Stimulated activated naive B cell treated with anti-CD40 and anti-IgM and Interleukin-4, amounts not matched to agents 10 μg/mL and 1 μg/mL and 100 μg/mL, for 72 hours (primary cell): ENCODE results near the gene RNF152.
A peak's percentile ranks its signal among the peaks of the same experiment; 100 is the strongest.

Source experiments
- ATAC-seq, 2 donors: fragments of 150-1000 bp; cut with Tn5 transposase; replicated peaks; 2 replicates each; pipeline ENCODE4 v1.10.0; 2021; ENCODE audit warnings: moderate library complexity in 1 of 2
- DNase-seq: peaks from one replicate; pipeline ENCODE4 v3.0.0; 2021
- H3K27ac Mint-ChIP-seq: one replicate; pipeline ENCODE4 v1.8.0; 2022; ENCODE audit warnings: mild to moderate bottlenecking, mixed read lengths
- H3K27me3 Mint-ChIP-seq, 2 donors: one replicate each; pipeline ENCODE4 v1.8.0; 2022; ENCODE audit warnings: mixed read lengths in 2 of 2
- H3K36me3 Mint-ChIP-seq, 2 donors: one replicate each; pipeline ENCODE4 v1.8.0; 2022; ENCODE audit warnings: mixed read lengths in 2 of 2, mild to moderate bottlenecking in 1 of 2
- H3K4me1 Mint-ChIP-seq, 2 donors: one replicate each; pipeline ENCODE4 v1.8.0; 2022; ENCODE audit warnings: mixed read lengths in 2 of 2, mild to moderate bottlenecking in 1 of 2
- H3K4me3 Mint-ChIP-seq, 2 donors: one replicate each; pipeline ENCODE4 v1.8.0; 2022; ENCODE audit warnings: mild to moderate bottlenecking in 2 of 2, mixed read lengths in 2 of 2, moderate library complexity in 1 of 2
- H3K9me3 Mint-ChIP-seq, 2 donors: one replicate each; pipeline ENCODE4 v1.8.0; 2022; ENCODE audit warnings: mixed read lengths in 2 of 2, mild to moderate bottlenecking in 1 of 2

Gene RNF152

GRCh38 chr18:61853855-61854254, 39.0 kb downstream of the RNF152 start:
- Mint-ChIP-seq H3K27ac (no peak overlapping the region), H3K27me3 (no peaks in the 10 kb centered on the region), H3K9me3 (no peaks in the 10 kb centered on the region), H3K4me3 (no peak overlapping the region), H3K4me1 (no peaks in the 10 kb centered on the region), H3K36me3 (no peaks in the 10 kb centered on the region)
- no peak for DNase-seq
- no peak for ATAC-seq

GRCh38 chr18:61852496-61852895, 40.3 kb downstream of the RNF152 start:
- Mint-ChIP-seq H3K4me1 (no peaks in the 10 kb centered on the region), H3K27me3 (peaks cover 0 to 10% of the 10 kb centered on the region in 2 donors), H3K4me3 (no peak overlapping the region), H3K36me3 (no peaks in the 10 kb centered on the region), H3K9me3 (no peaks in the 10 kb centered on the region), H3K27ac (no peak overlapping the region)
- ATAC-seq (no peak), DNase-seq (no peak)

GRCh38 chr18:61851940-61852451, 40.8 kb downstream of the RNF152 start:
- ATAC-seq = no peak
- Mint-ChIP-seq H3K4me3 (no peak overlapping the region), H3K9me3 (no peaks in the 10 kb centered on the region), H3K27me3 (peaks cover 0 to 10% of the 10 kb centered on the region in 2 donors), H3K4me1 (no peaks in the 10 kb centered on the region), H3K36me3 (no peaks in the 10 kb centered on the region), H3K27ac (no peak overlapping the region)
- no peak for DNase-seq

- Mint-ChIP-seq H3K27me3 (peaks cover 0 to 10% of the 10 kb centered on the region in 2 donors), H3K4me3 (no peak overlapping the region), H3K9me3 (no peaks in the 10 kb centered on the region), H3K4me1 (no peaks in the 10 kb centered on the region), H3K27ac (no peak overlapping the region), H3K36me3 (no peaks in the 10 kb centered on the region)
- DNase-seq (no peak), ATAC-seq (no peak)
Observed at GRCh38 chr18:61851279-61851678, 41.5 kb downstream of the RNF152 start.

GRCh38 chr18:61850756-61851155, 42.1 kb downstream of the RNF152 start:
- Mint-ChIP-seq H3K36me3 (no peaks in the 10 kb centered on the region), H3K4me1 (no peaks in the 10 kb centered on the region), H3K27ac (no peak overlapping the region), H3K4me3 (no peak overlapping the region), H3K27me3 (peaks cover 0 to 10% of the 10 kb centered on the region in 2 donors), H3K9me3 (no peaks in the 10 kb centered on the region)
- ATAC-seq (no peak), DNase-seq (no peak)

GRCh38 chr18:61847164-61847791, 45.5 kb downstream of the RNF152 start:
- Mint-ChIP-seq H3K9me3 (peaks cover 0 to 2% of the 10 kb centered on the region in 2 donors), H3K36me3 (no peaks in the 10 kb centered on the region), H3K27ac (no peak overlapping the region), H3K4me1 (no peaks in the 10 kb centered on the region), H3K4me3 (no peak overlapping the region), H3K27me3 (peaks cover 5 to 14% of the 10 kb centered on the region in 2 donors)
- DNase-seq (no peak), ATAC-seq (no peak)

- peaks cover 5 to 14% of the 10 kb centered on the region in 2 donors for H3K27me3 Mint-ChIP-seq
- H3K9me3 Mint-ChIP-seq = peaks cover 0 to 2% of the 10 kb centered on the region in 2 donors
- DNase-seq (no peak), ATAC-seq (no peak)
- H3K27ac Mint-ChIP-seq = no peak overlapping the region
- H3K36me3 Mint-ChIP-seq = no peaks in the 10 kb centered on the region
- H3K4me1 Mint-ChIP-seq = no peaks in the 10 kb centered on the region
- H3K4me3 Mint-ChIP-seq = no peak overlapping the region
Observed at GRCh38 chr18:61845197-61845596, 47.6 kb downstream of the RNF152 start.

- Mint-ChIP-seq H3K27ac (no peak overlapping the region), H3K27me3 (peaks cover 5 to 14% of the 10 kb centered on the region in 2 donors), H3K4me1 (no peaks in the 10 kb centered on the region), H3K9me3 (peaks cover 0 to 2% of the 10 kb centered on the region in 2 donors), H3K4me3 (no peak overlapping the region), H3K36me3 (no peaks in the 10 kb centered on the region)
- no peak for DNase-seq
- no peak for ATAC-seq
Observed at GRCh38 chr18:61844726-61845125, 48.1 kb downstream of the RNF152 start.

- H3K9me3 Mint-ChIP-seq = peaks cover 0 to 2% of the 10 kb centered on the region in 2 donors
- no peaks in the 10 kb centered on the region for H3K36me3 Mint-ChIP-seq
- no peaks in the 10 kb centered on the region for H3K4me1 Mint-ChIP-seq
- ATAC-seq (no peak), DNase-seq (no peak)
- H3K27me3 Mint-ChIP-seq = peaks cover 8 to 12% of the 10 kb centered on the region in 2 donors
- H3K4me3 Mint-ChIP-seq = no peak overlapping the region
- no peak overlapping the region for H3K27ac Mint-ChIP-seq
Observed at GRCh38 chr18:61842146-61842545, 50.7 kb downstream of the RNF152 start.

GRCh38 chr18:61841706-61842105, 51.1 kb downstream of the RNF152 start:
- Mint-ChIP-seq H3K4me1 (no peaks in the 10 kb centered on the region), H3K27me3 (peaks cover 9 to 12% of the 10 kb centered on the region in 2 donors), H3K4me3 (no peak overlapping the region), H3K36me3 (no peaks in the 10 kb centered on the region), H3K9me3 (peaks cover 0 to 2% of the 10 kb centered on the region in 2 donors), H3K27ac (no peak overlapping the region)
- ATAC-seq (no peak), DNase-seq (no peak)

- Mint-ChIP-seq H3K9me3 (peaks cover 0 to 2% of the 10 kb centered on the region in 2 donors), H3K36me3 (no peaks in the 10 kb centered on the region), H3K4me3 (no peak overlapping the region), H3K27ac (no peak overlapping the region), H3K4me1 (no peaks in the 10 kb centered on the region), H3K27me3 (peaks cover 12 to 13% of the 10 kb centered on the region in 2 donors)
- DNase-seq (no peak), ATAC-seq (no peak)
Observed at GRCh38 chr18:61840324-61840723, 52.5 kb downstream of the RNF152 start.

- Mint-ChIP-seq H3K36me3 (no peaks in the 10 kb centered on the region), H3K4me1 (peaks cover under 1 to 7% of the 10 kb centered on the region in 2 donors), H3K9me3 (peaks cover 0 to 2% of the 10 kb centered on the region in 2 donors), H3K4me3 (no peak overlapping the region), H3K27me3 (peaks cover 13 to 28% of the 10 kb centered on the region in 2 donors), H3K27ac (no peak overlapping the region)
- ATAC-seq (no peak), DNase-seq (no peak)
Observed at GRCh38 chr18:61838521-61838920, 54.3 kb downstream of the RNF152 start.

- Mint-ChIP-seq H3K4me3 (no peak overlapping the region), H3K27ac (no peak overlapping the region), H3K4me1 (peaks cover 4 to 16% of the 10 kb centered on the region in 2 donors), H3K9me3 (no peaks in the 10 kb centered on the region), H3K27me3 (peaks cover 22 to 38% of the 10 kb centered on the region in 2 donors), H3K36me3 (no peaks in the 10 kb centered on the region)
- DNase-seq (no peak), ATAC-seq (no peak)
Observed at GRCh38 chr18:61833978-61834377, 58.8 kb downstream of the RNF152 start.

GRCh38 chr18:61833387-61833786, 59.4 kb downstream of the RNF152 start:
- Mint-ChIP-seq H3K4me1 (peaks cover 4 to 16% of the 10 kb centered on the region in 2 donors), H3K9me3 (no peaks in the 10 kb centered on the region), H3K27ac (no peak overlapping the region), H3K27me3 (peaks cover 25 to 38% of the 10 kb centered on the region in 2 donors), H3K4me3 (no peak overlapping the region), H3K36me3 (no peaks in the 10 kb centered on the region)
- DNase-seq (no peak), ATAC-seq (peak; percentile 45 to 58)

GRCh38 chr18:61832858-61833257, 59.9 kb downstream of the RNF152 start:
- no peak overlapping the region for H3K4me3 Mint-ChIP-seq
- H3K27ac Mint-ChIP-seq = no peak overlapping the region
- DNase-seq (no peak), ATAC-seq (no peak)
- no peaks in the 10 kb centered on the region for H3K36me3 Mint-ChIP-seq
- peaks cover 4 to 16% of the 10 kb centered on the region in 2 donors for H3K4me1 Mint-ChIP-seq
- peaks cover 22 to 43% of the 10 kb centered on the region in 2 donors for H3K27me3 Mint-ChIP-seq
- H3K9me3 Mint-ChIP-seq = no peaks in the 10 kb centered on the region
